ENCODE measurements around the gene AQP12B.

- TF ChIP-seq ZNF565 (CRISPR knock-in tag; conservative IDR thresholded peaks at IDR 0.05; ENCODE audit: low read depth) (no peak), TSHZ2 (CRISPR knock-in tag; IDR thresholded peaks at IDR 0.05) (no peak), ZFP3 (CRISPR knock-in tag; IDR thresholded peaks at IDR 0.05) (no peak), BACH2 (CRISPR knock-in tag; IDR thresholded peaks at IDR 0.05; ENCODE audit: borderline replicate concordance) (no peak), PATZ1 (CRISPR knock-in tag; IDR thresholded peaks at IDR 0.05; ENCODE audit: borderline replicate concordance) (no peak), RARB (CRISPR knock-in tag; IDR thresholded peaks at IDR 0.05) (no peak), GLIS3 (CRISPR knock-in tag; IDR thresholded peaks at IDR 0.05) (no peak), ZNF8 (CRISPR knock-in tag; IDR thresholded peaks at IDR 0.05) (no peak), CSDC2 (CRISPR knock-in tag; IDR thresholded peaks at IDR 0.05) (no peak), TOX (CRISPR knock-in tag; IDR thresholded peaks at IDR 0.05; ENCODE audit: borderline replicate concordance) (no peak), CREB5 (CRISPR knock-in tag; IDR thresholded peaks at IDR 0.05; ENCODE audit: low read depth) (no peak)
Observed at GRCh38 chr2:240712121-240712520, 29.4 kb upstream of the AQP12B start.

Data from SK-N-SH treated with all-trans-retinoic acid at 6 μM for 48 hours (cell line).